GM21717 (cell line): ENCODE data around the gene ZFYVE21.

Experiments used
- ATAC-seq: cut with Tn5 transposase; IDR thresholded peaks from one replicate; pipeline ENCODE4 v1.9.1; 2021; ENCODE audit warnings: mild to moderate bottlenecking, moderate library complexity; ENCODE audit not compliant: unreplicated experiment

The ZFYVE21 gene

GRCh38 chr14:103735815-103736545, 20.4 kb downstream of the ZFYVE21 start:
- no peak for ATAC-seq

GRCh38 chr14:103736546-103737431, 21.2 kb downstream of the ZFYVE21 start:
- no peak for ATAC-seq

- no peak for ATAC-seq
Observed at GRCh38 chr14:103737432-103738045, 21.9 kb downstream of the ZFYVE21 start.

- no peak for ATAC-seq
Observed at GRCh38 chr14:103738166-103738565, 22.6 kb downstream of the ZFYVE21 start.

- no peak for ATAC-seq
Observed at GRCh38 chr14:103738701-103739451, 23.3 kb downstream of the ZFYVE21 start.

GRCh38 chr14:103739466-103739792, 23.8 kb downstream of the ZFYVE21 start:
- no peak for ATAC-seq

GRCh38 chr14:103739793-103740501, 24.3 kb downstream of the ZFYVE21 start:
- ATAC-seq: no peak

GRCh38 chr14:103740991-103741689, 25.5 kb downstream of the ZFYVE21 start:
- ATAC-seq: no peak

GRCh38 chr14:103741876-103742275, 26.3 kb downstream of the ZFYVE21 start:
- no peak for ATAC-seq

- no peak for ATAC-seq
Observed at GRCh38 chr14:103742499-103743255, 27.1 kb downstream of the ZFYVE21 start.

GRCh38 chr14:103743691-103744090, 28.1 kb downstream of the ZFYVE21 start:
- ATAC-seq: no peak

GRCh38 chr14:103744621-103745395, 29.2 kb downstream of the ZFYVE21 start:
- no peak for ATAC-seq

GRCh38 chr14:103745424-103745823, 29.8 kb downstream of the ZFYVE21 start:
- no peak for ATAC-seq

- no peak for ATAC-seq
Observed at GRCh38 chr14:103746701-103747100, 31.1 kb downstream of the ZFYVE21 start.

- ATAC-seq: no peak
Observed at GRCh38 chr14:103748534-103748857, 32.9 kb downstream of the ZFYVE21 start.

GRCh38 chr14:103749452-103749851, 33.8 kb downstream of the ZFYVE21 start:
- no peak for ATAC-seq

- no peak for ATAC-seq
Observed at GRCh38 chr14:103749860-103750259, 34.2 kb downstream of the ZFYVE21 start.

GRCh38 chr14:103753774-103754173, 38.2 kb downstream of the ZFYVE21 start:
- ATAC-seq: no peak
